GM12873 (cell line): ENCODE data around the gene ILKAP.

ENCODE experiments used
- CTCF ChIP-seq: IDR thresholded peaks from 2 replicates; pipeline ENCODE4 v1.5.1; 2012; ENCODE audit warnings: low read depth, mild to moderate bottlenecking, moderate library complexity, low read length, control low read depth; ENCODE audit not compliant: insufficient read depth; ENCODE audit errors: missing control alignments

ILKAP gene

DNA sequence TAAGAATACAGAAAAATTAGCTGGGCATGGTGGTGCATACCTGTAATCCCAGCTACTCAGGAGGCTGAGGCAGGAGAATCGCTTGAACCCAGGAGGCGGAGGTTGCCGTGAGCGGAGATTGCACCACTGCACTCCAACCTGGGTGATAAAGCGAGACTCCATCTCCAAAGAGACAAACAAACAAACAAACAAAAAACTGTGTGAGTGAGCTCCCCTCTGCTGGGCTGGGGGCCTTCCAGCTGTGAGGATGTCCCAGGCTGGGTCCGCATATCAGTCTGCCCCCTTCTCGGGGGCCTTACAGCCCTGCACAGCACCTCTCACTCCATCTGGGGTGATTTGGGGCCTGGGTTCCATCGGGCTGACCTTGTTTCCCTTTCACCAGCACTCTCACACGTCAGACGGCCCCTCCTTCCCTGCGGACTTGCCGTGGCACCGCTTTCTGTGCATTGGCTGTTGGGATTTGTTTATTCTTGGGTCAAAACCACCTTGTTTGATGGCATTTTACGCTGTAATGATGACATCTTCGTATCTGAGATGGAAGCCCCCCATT, 67.8 kb downstream of the ILKAP start:
- TF ChIP-seq CTCF: no peak

DNA sequence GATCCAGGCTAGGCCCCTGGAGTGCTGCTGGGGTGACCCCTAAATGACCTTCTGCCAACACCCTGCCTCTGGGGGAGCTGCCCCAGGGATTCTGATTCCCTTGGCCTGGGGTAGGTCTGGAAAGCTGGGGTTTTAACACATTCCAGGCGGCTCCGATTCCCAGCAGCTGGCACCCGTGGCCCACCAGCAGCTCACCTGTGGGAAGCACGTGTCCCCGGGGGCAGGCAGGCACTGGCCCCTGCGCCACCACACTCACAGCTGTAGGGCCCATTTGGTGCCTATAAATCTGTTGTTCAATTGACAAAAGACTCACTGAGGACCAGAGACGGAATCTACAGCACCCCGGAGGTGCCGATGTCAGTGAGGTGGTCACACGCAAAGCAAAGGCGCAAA, 69.1 kb downstream of the ILKAP start:
- no peak for TF ChIP-seq CTCF

GRCh38 chr2:238133499-238134392, 69.7 kb downstream of the ILKAP start:
- no peak for TF ChIP-seq CTCF

DNA sequence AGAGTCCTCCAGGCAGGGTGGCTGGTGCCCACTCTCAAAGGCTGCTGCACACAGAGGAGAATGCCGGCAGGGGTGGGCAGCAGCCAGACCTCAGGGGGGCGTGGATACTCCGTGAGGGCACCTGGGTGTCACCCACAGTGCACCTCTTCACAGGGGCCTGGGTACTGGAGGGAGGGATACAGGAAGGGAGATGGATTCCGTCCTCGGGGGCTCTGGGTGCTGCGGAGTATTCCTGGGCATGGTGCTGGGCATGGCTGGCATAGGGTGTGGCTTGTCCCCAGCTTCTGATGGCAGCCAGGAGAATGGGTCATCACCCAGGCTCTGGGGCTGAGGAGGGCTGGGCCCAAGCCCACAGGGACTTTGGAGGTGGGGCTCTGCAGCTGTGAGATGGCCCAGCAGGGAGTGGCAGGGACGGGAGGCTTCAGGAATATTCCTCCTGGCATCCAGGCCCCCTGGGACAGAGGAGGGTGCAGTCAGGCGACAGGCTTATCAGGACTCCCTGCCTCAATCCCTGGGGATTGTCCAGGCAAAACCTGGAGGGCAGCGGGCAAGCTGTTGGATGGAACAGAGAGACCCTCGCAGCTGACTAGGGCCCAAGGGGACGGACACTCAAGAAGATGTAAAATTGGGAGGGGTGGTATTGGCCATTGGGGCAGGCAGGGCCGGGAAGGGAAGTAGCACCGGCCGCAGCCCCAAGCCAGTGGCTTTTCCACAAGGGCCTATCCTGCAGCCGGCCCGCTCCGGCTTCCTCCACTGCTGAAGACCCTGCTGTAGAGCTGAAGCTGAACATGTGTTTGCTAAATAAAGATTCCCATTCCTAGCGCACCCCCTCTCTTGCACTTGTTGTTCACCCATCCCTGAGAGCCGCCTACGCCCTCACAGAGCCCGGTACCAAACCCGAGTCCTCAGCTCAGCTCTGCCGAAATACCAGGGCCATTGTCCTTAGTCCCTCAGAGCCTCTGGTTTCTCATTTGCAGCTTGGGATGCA, 70.7 kb downstream of the ILKAP start:
- no peak for TF ChIP-seq CTCF

GRCh38 chr2:238131761-238132462, 71.6 kb downstream of the ILKAP start:
- TF ChIP-seq CTCF: no peak

DNA sequence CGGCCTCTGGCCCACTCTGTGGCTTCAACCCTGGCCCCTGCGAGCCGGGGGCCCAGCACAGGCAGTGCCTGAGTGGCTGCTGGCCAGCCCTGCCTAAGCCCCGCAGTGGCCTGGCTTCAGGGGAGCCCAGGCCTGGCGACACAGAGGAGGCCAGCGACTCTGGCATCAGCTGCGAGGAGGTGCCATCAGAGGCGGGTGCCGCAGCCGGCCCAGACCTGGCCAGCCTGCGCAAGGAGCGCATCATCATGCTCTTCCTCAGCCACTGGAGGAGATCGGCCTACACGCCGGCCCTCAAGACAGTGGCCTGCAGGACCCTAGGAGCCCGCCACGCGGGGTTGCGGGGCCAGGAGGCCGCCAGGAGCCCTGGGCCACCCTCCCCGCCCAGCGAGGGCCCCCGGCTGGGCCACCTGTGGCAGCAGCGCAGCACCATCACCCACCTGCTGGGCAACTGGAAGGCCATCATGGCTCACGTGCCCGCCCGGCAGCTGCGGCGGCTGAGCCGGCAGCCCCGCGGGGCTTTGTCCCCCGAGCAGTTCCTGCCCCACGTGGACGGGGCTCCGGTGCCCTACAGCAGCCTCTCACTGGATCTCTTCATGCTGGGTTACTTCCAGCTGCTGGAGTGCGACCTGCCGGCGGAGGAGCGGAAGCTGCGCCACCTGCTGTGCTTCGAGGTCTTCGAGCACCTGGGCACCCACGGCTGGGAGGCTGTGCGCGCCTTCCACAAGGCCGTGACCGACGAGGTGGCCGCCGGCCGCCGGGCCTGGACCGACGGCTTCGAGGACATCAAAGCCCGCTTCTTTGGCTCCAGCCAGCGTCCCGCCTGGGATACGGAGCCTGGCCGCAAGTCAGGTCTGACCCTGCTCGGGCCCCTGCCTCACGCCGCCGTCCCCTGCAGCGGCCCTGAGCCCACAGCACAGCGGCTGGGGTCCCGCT, 72.5 kb downstream of the ILKAP start:
- TF ChIP-seq CTCF: no peak
